Measurements from ENCODE around the gene NPHP4. TPM values are rescaled to one million over a fixed set of nuclear protein-coding genes. Genes with fewer than 3 reads are reported as not detected.

The NPHP4 gene
- total RNA-seq, 1 experiment from 2014 or later: 16.8 TPM

- TF ChIP-seq, protein P1, sequence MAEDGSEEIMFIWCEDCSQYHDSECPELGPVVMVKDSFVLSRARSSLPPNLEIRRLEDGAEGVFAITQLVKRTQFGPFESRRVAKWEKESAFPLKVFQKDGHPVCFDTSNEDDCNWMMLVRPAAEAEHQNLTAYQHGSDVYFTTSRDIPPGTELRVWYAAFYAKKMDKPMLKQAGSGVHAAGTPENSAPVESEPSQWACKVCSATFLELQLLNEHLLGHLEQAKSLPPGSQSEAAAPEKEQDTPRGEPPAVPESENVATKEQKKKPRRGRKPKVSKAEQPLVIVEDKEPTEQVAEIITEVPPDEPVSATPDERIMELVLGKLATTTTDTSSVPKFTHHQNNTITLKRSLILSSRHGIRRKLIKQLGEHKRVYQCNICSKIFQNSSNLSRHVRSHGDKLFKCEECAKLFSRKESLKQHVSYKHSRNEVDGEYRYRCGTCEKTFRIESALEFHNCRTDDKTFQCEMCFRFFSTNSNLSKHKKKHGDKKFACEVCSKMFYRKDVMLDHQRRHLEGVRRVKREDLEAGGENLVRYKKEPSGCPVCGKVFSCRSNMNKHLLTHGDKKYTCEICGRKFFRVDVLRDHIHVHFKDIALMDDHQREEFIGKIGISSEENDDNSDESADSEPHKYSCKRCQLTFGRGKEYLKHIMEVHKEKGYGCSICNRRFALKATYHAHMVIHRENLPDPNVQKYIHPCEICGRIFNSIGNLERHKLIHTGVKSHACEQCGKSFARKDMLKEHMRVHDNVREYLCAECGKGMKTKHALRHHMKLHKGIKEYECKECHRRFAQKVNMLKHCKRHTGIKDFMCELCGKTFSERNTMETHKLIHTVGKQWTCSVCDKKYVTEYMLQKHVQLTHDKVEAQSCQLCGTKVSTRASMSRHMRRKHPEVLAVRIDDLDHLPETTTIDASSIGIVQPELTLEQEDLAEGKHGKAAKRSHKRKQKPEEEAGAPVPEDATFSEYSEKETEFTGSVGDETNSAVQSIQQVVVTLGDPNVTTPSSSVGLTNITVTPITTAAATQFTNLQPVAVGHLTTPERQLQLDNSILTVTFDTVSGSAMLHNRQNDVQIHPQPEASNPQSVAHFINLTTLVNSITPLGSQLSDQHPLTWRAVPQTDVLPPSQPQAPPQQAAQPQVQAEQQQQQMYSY (CRISPR knock-in tag; IDR thresholded peaks at IDR 0.05): no peak
- no peak for TF ChIP-seq CREB1 (CRISPR knock-in tag; IDR thresholded peaks at IDR 0.05)
- TF ChIP-seq SP1 (CRISPR knock-in tag; conservative IDR thresholded peaks at IDR 0.05): no peak
- TF ChIP-seq FOXK1 (CRISPR knock-in tag; IDR thresholded peaks at IDR 0.05): no peak
- TF ChIP-seq ZNF317 (CRISPR knock-in tag; IDR thresholded peaks at IDR 0.05; ENCODE audit: borderline replicate concordance, low read depth): no peak
- no peak for TF ChIP-seq ZNF263 (CRISPR knock-in tag; IDR thresholded peaks at IDR 0.05; ENCODE audit: low read depth)
Observed at GRCh38 chr1:5982276-5982675, 9.9 kb downstream of the NPHP4 start (continued).

DNA sequence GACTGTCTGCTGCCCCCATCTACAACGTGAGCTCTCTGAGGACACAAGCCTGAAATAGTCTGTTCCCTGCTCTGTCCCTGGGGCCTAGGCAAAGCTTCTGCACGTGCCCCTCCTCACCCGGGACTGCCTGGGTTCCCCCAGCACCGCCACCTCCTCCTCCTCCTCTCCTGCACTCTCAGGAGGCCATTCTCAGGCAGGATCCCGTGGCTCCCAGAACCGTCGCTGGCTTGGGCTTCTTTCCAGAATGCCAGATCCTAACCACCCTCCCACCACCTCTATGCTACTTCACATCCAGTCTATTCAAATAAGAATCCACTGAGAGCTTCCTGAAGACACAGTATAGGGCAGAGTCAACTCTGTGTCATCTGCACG lies 11.2 kb downstream of the NPHP4 start:
- ChIA-PET POLR2A (interaction anchor here (2.1 kb wide), 1 partner anchor 11 kb away, joined by 9 read pairs; the partner anchor contains the start of gene NPHP4), CTCF (interaction anchor here (0.5 to 3.3 kb wide), 16 partner anchors 11 to 360 kb away, joined by 3 to 39 read pairs (median 5); partner anchors contain the start of genes NPHP4 and RNF207)
- Mint-ChIP-seq H3K9me3 (0 out of 2 replicates have a peak, but pooled peaks cover 3% of the 10 kb centered on the region), H3K27ac (0 out of 2 replicates have a peak overlapping the region, but pooled peaks have one; percentile 69), H3K4me1 (peaks cover 15% of the 10 kb centered on the region), H3K4me3 (peak overlapping the region; percentile 57), H3K27me3 (ENCODE audit: low read depth) (no peaks in the 10 kb centered on the region), H3K36me3 (peaks cover 21% of the 10 kb centered on the region)
- DNase-seq (ENCODE audit: low spot score) (no peak), ATAC-seq (no peak; the same call in 1 of the 2 replicates)
- TF ChIP-seq, protein P2, sequence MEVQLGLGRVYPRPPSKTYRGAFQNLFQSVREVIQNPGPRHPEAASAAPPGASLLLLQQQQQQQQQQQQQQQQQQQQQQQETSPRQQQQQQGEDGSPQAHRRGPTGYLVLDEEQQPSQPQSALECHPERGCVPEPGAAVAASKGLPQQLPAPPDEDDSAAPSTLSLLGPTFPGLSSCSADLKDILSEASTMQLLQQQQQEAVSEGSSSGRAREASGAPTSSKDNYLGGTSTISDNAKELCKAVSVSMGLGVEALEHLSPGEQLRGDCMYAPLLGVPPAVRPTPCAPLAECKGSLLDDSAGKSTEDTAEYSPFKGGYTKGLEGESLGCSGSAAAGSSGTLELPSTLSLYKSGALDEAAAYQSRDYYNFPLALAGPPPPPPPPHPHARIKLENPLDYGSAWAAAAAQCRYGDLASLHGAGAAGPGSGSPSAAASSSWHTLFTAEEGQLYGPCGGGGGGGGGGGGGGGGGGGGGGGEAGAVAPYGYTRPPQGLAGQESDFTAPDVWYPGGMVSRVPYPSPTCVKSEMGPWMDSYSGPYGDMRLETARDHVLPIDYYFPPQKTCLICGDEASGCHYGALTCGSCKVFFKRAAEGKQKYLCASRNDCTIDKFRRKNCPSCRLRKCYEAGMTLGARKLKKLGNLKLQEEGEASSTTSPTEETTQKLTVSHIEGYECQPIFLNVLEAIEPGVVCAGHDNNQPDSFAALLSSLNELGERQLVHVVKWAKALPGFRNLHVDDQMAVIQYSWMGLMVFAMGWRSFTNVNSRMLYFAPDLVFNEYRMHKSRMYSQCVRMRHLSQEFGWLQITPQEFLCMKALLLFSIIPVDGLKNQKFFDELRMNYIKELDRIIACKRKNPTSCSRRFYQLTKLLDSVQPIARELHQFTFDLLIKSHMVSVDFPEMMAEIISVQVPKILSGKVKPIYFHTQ (CRISPR knock-in tag; IDR thresholded peaks at IDR 0.05): no peak
- no peak for TF ChIP-seq ZNF423 (CRISPR knock-in tag; IDR thresholded peaks at IDR 0.05)
- TF ChIP-seq USF2 (CRISPR knock-in tag; IDR thresholded peaks at IDR 0.05): no peak
- TF ChIP-seq, protein P3, sequence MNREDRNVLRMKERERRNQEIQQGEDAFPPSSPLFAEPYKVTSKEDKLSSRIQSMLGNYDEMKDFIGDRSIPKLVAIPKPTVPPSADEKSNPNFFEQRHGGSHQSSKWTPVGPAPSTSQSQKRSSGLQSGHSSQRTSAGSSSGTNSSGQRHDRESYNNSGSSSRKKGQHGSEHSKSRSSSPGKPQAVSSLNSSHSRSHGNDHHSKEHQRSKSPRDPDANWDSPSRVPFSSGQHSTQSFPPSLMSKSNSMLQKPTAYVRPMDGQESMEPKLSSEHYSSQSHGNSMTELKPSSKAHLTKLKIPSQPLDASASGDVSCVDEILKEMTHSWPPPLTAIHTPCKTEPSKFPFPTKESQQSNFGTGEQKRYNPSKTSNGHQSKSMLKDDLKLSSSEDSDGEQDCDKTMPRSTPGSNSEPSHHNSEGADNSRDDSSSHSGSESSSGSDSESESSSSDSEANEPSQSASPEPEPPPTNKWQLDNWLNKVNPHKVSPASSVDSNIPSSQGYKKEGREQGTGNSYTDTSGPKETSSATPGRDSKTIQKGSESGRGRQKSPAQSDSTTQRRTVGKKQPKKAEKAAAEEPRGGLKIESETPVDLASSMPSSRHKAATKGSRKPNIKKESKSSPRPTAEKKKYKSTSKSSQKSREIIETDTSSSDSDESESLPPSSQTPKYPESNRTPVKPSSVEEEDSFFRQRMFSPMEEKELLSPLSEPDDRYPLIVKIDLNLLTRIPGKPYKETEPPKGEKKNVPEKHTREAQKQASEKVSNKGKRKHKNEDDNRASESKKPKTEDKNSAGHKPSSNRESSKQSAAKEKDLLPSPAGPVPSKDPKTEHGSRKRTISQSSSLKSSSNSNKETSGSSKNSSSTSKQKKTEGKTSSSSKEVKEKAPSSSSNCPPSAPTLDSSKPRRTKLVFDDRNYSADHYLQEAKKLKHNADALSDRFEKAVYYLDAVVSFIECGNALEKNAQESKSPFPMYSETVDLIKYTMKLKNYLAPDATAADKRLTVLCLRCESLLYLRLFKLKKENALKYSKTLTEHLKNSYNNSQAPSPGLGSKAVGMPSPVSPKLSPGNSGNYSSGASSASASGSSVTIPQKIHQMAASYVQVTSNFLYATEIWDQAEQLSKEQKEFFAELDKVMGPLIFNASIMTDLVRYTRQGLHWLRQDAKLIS (CRISPR knock-in tag; IDR thresholded peaks at IDR 0.05; ENCODE audit: borderline replicate concordance): no peak
- no peak for TF ChIP-seq SOX15 (CRISPR knock-in tag; IDR thresholded peaks at IDR 0.05)
- TF ChIP-seq STAT6 (CRISPR knock-in tag; conservative IDR thresholded peaks at IDR 0.05; ENCODE audit: low read depth): no peak
